H1 (cell line): ENCODE measurements around the gene RBM20. TPM values are rescaled to one million over a fixed set of nuclear protein-coding genes. Genes with fewer than 3 reads are reported as not detected.

Source experiments
- CTCF ChIA-PET: fragments of 300-600 bp; sonication (Branson Sonifier 250); formaldehyde crosslinking; loops from one replicate; lab custom pipeline; 2021; ENCODE audit not compliant: partially characterized antibody; lab: Charles Lee
- POLR2A ChIA-PET: fragments of 300-600 bp; sonication (Branson Sonifier 250); formaldehyde crosslinking; loops from one replicate; lab custom pipeline; 2021; ENCODE audit warnings: inconsistent platforms; ENCODE audit not compliant: partially characterized antibody; lab: Charles Lee
- DNase-seq, 2 experiments: peaks; one replicate each; pipeline versions ENCODE4 v3.0.0 to v3.0.0-alpha.2; 2010 to 2022; ENCODE audit warnings: low spot score in 2 of 2, low read depth in 1 of 2, mixed read lengths in 1 of 2
- FAIRE-seq: peaks from 2 replicates; lab custom pipeline; 2011; peaks lifted over from hg19 to GRCh38; lab: Jason Lieb, UNC
- H2AFZ ChIP-seq: 2 replicates; pipeline ENCODE4 v1.8.1; 2012; ENCODE audit warnings: low read length, inconsistent platforms
- H2AK5ac ChIP-seq: 2 replicates; pipeline ENCODE4 v1.6.1; 2013; ENCODE audit warnings: low read depth, low read length
- H2BK120ac ChIP-seq: replicated peaks from 2 replicates; pipeline ENCODE3; 2013; ENCODE audit warnings: low read depth, low read length, inconsistent platforms
- H2BK12ac ChIP-seq: 2 replicates; pipeline ENCODE4 v1.6.1; 2013; ENCODE audit warnings: low read depth, low read length
- H2BK15ac ChIP-seq: 2 replicates; pipeline ENCODE4 v1.6.1; 2013; ENCODE audit warnings: low read length
- H2BK20ac ChIP-seq: 2 replicates; pipeline ENCODE4 v1.6.1; 2013; ENCODE audit warnings: low read length
- H2BK5ac ChIP-seq: 2 replicates; pipeline ENCODE4 v1.6.1; 2013; ENCODE audit warnings: low read depth, low read length
- H3K14ac ChIP-seq: 2 replicates; pipeline ENCODE4 v1.6.1; 2013; ENCODE audit warnings: inconsistent platforms; ENCODE audit not compliant: insufficient read length
- H3K18ac ChIP-seq: 2 replicates; pipeline ENCODE4 v1.6.1; 2013; ENCODE audit warnings: low read length; ENCODE audit errors: extremely low read depth
- H3K23ac ChIP-seq: 2 replicates; pipeline ENCODE4 v1.6.1; 2013; ENCODE audit warnings: inconsistent platforms; ENCODE audit not compliant: insufficient read length
- H3K23me2 ChIP-seq: 2 replicates; pipeline ENCODE4 v1.6.1; 2013; ENCODE audit warnings: low read depth, low read length
- H3K27ac ChIP-seq: 2 replicates; pipeline ENCODE4 v1.6.1; 2011; ENCODE audit warnings: low read depth, low read length, inconsistent platforms
- H3K27me3 ChIP-seq, 4 experiments: replicated peaks in 1 of 4; 1 replicate in 1 of 4; 2 replicates in 3 of 4; pipeline versions ENCODE4 v1.6.1 to v1.8.1; 2011 to 2013; ENCODE audit warnings: low read length in 3 of 4, mild to moderate bottlenecking in 3 of 4, inconsistent platforms in 2 of 4, mixed read lengths in 2 of 4, moderate library complexity in 1 of 4; ENCODE audit not compliant: control insufficient read depth in 3 of 4, insufficient read depth in 3 of 4; ENCODE audit errors: extremely low read depth in 1 of 4
- H3K36me3 ChIP-seq, 4 experiments: 2 replicates each; pipeline versions ENCODE4 v1.6.1 to v1.8.1; 2011 to 2013; ENCODE audit warnings: mild to moderate bottlenecking in 4 of 4, low read length in 3 of 4, moderate library complexity in 2 of 4, control low read depth in 1 of 4, inconsistent platforms in 1 of 4; ENCODE audit not compliant: insufficient read depth in 4 of 4, control insufficient read depth in 2 of 4
- H3K4ac ChIP-seq: replicated peaks from 2 replicates; pipeline ENCODE3; 2013; ENCODE audit warnings: low read length, low read depth, mixed read lengths, inconsistent platforms; ENCODE audit not compliant: insufficient read length
- H3K4me1 ChIP-seq, 4 experiments: replicated peaks in 1 of 4; 1 replicate in 1 of 4; 2 replicates in 3 of 4; pipeline versions ENCODE4 v1.6.1 to v1.8.1; 2011 to 2013; ENCODE audit warnings: low read length in 3 of 4, inconsistent platforms in 2 of 4, mixed read lengths in 1 of 4; ENCODE audit not compliant: insufficient read depth in 4 of 4, control insufficient read depth in 3 of 4
- H3K4me2 ChIP-seq, 2 experiments: 2 replicates each; pipeline versions ENCODE4 v1.6.1 to v1.8.1; 2011 to 2013; ENCODE audit warnings: low read depth in 2 of 2, low read length in 2 of 2, control low read depth in 1 of 2, inconsistent platforms in 1 of 2, mild to moderate bottlenecking in 1 of 2; ENCODE audit not compliant: insufficient read depth in 1 of 2
- H3K4me3 ChIP-seq, 4 experiments: fragments of 200-600, 300-600 bp in 1 of 4; sonication (generic), shearing (Covaris generic), sonication (Bioruptor Twin) in 1 of 4; 2 replicates each; pipeline versions ENCODE4 v1.5.1 to v1.8.1; 2011 to 2016; ENCODE audit warnings: low read length in 4 of 4, low read depth in 3 of 4, control low read depth in 2 of 4, inconsistent platforms in 2 of 4, mild to moderate bottlenecking in 2 of 4, mixed read lengths in 1 of 4, moderate library complexity in 1 of 4; ENCODE audit not compliant: insufficient read depth in 2 of 4; ENCODE audit errors: extremely low read depth in 1 of 4
- H3K56ac ChIP-seq: replicated peaks from 2 replicates; pipeline ENCODE3; 2013; ENCODE audit warnings: low read depth, mild to moderate bottlenecking, mixed read lengths, low read length, inconsistent platforms; ENCODE audit not compliant: insufficient read length
- H3K79me1 ChIP-seq: 2 replicates; pipeline ENCODE4 v1.6.1; 2013; ENCODE audit warnings: low read depth, low read length, control low read depth
- H3K79me2 ChIP-seq, 2 experiments: 2 replicates each; pipeline versions ENCODE4 v1.6.1 to v1.8.1; 2012 to 2013; ENCODE audit warnings: low read length in 2 of 2, mild to moderate bottlenecking in 2 of 2, inconsistent platforms in 1 of 2; ENCODE audit not compliant: insufficient read depth in 2 of 2, control insufficient read depth in 1 of 2
- H3K9ac ChIP-seq, 4 experiments: replicated peaks in 1 of 4; 1 replicate in 1 of 4; 2 replicates in 3 of 4; pipeline versions ENCODE4 v1.6.1 to v1.8.1; 2011 to 2013; ENCODE audit warnings: low read depth in 3 of 4, low read length in 3 of 4, control low read depth in 2 of 4, mild to moderate bottlenecking in 2 of 4, moderate library complexity in 2 of 4, inconsistent platforms in 1 of 4; ENCODE audit errors: extremely low read depth in 1 of 4
- H3K9me3 ChIP-seq, 2 experiments: 2 replicates each; pipeline versions ENCODE4 v1.6.1 to v1.8.1; 2012 to 2013; ENCODE audit warnings: mild to moderate bottlenecking in 2 of 2, moderate library complexity in 2 of 2, control low read depth in 1 of 2, inconsistent platforms in 1 of 2, low read depth in 1 of 2, low read length in 1 of 2, mixed read lengths in 1 of 2; ENCODE audit not compliant: insufficient read depth in 2 of 2
- H4K20me1 ChIP-seq, 2 experiments: replicated peaks in 1 of 2; 2 replicates each; pipeline versions ENCODE3 to v1.8.1; 2011 to 2013; ENCODE audit warnings: inconsistent platforms in 2 of 2, low read length in 2 of 2, mild to moderate bottlenecking in 1 of 2; ENCODE audit not compliant: insufficient read depth in 2 of 2, control insufficient read depth in 1 of 2
- H4K5ac ChIP-seq: 2 replicates; pipeline ENCODE4 v1.6.1; 2013; ENCODE audit warnings: low read length, low read depth, mixed read lengths, inconsistent platforms; ENCODE audit not compliant: insufficient read length
- H4K8ac ChIP-seq: 2 replicates; pipeline ENCODE4 v1.8.0; 2013; ENCODE audit warnings: mild to moderate bottlenecking, moderate library complexity, low read length, inconsistent platforms; ENCODE audit not compliant: insufficient read depth; ENCODE audit errors: extremely low read depth
- H4K91ac ChIP-seq: replicated peaks from 2 replicates; pipeline ENCODE3; 2013; ENCODE audit warnings: low read length, mixed read lengths, inconsistent platforms; ENCODE audit not compliant: insufficient read length
- BACH1 ChIP-seq: IDR thresholded peaks from 2 replicates; pipeline ENCODE4 v1.6.1; 2012; ENCODE audit warnings: low read length, improper control_type of control experiment
- KDM5A ChIP-seq: fragments of 200-600 bp; IDR thresholded peaks from 2 replicates; pipeline ENCODE4 v1.7.1; 2012; ENCODE audit warnings: mild to moderate bottlenecking, low read length, inconsistent platforms, mixed read lengths
- TEAD4 ChIP-seq: IDR thresholded peaks from 2 replicates; pipeline ENCODE4 v1.6.1; 2012; ENCODE audit warnings: low read depth, low read length, inconsistent platforms, mixed read lengths
- WGBS, 2 experiments: shearing (Covaris generic) in 1 of 2; methylation state at CpG; one replicate each; pipeline versions ENCODE4 v1.1.6 to v1.1.7; 2013 to 2015; ENCODE audit warnings: low lambda C conversion rate in 2 of 2, mixed read lengths in 2 of 2, inconsistent platforms in 1 of 2, low coverage in 1 of 2, missing lambda C conversion rate in 1 of 2; ENCODE audit not compliant: insufficient replicate concordance in 2 of 2, insufficient coverage in 1 of 2, insufficient read length in 1 of 2; ENCODE audit errors: extremely low coverage in 1 of 2, missing lambda C conversion rate in 1 of 2; 5-methylcytosine and 5-hydroxymethylcytosine counted together
- polyA plus RNA-seq, 7 experiments: library from polyadenylated mRNA; depleted of rRNA in 3 of 7; stranded (reverse) in 5 of 7; unstranded in 2 of 7; fragments of >200 nt in 5 of 7; fragments of 200-250 nt in 2 of 7; gene quantifications; 1 replicate in 5 of 7; 2 replicates in 1 of 7; 4 replicates in 1 of 7; pipeline versions ENCODE4 v1.2.1 to v1.2.3, GENCODE V29; 2011 to 2013; ENCODE audit warnings: missing spikeins in 2 of 7, mixed read lengths in 2 of 7
- total RNA-seq: library from RNA; stranded (reverse); fragmentation: NEBNext Ultra II Directional; extraction: Animal tissue kit (Norgen Biotek cat#: 25700); gene quantifications from 2 replicates; pipeline ENCODE4 v1.2.1, GENCODE V29; 2021
- TF ChIP-seq, protein P1 (sequence below): IDR thresholded peaks from 2 replicates; pipeline ENCODE4 v1.6.1; 2012; ENCODE audit warnings: low read length, inconsistent platforms

RBM20 gene
- total and polyA plus RNA-seq, 2 of the 8 experiments (the other 6 are each of a cell fraction or from before 2014, with no cell fraction given): 0.05 to 0.63 TPM

DNA sequence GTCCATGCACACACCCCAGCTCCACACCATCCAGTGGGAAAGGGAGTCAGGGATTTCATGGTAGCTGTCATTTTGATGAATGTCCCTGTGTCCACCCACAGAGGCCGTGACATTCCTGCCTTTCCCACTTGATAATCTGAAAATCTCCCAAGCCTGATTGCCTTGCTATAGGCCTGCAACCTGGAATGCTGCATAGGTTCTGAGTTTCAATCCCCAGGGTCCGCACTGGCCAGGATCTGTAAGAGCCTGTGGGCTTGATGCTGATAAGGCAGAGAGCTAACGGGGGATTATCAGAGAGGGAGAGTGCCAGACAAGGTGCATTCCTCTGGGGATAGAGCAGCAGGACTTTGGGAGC is 57.5 kb downstream of the RBM20 start:
- no peak overlapping the region for H3K27ac ChIP-seq
- no peak for DNase-seq

More for the DNA sequence above, 57.5 kb downstream of the RBM20 start:
- H4K91ac ChIP-seq: no peak overlapping the region
- CTCF ChIA-PET: interaction anchor here (0.6 to 1.6 kb wide), 8 partner anchors 13 to 806 kb away, joined by 3 to 5 read pairs (median 3); no protein-coding TSS in a partner anchor
- no peaks in the 10 kb centered on the region for H3K27me3 ChIP-seq
- peaks cover 0 to 2% (median 0%) of the 10 kb centered on the region in 4 experiments; a peak in 5 of 7 replicates for H3K4me1 ChIP-seq
- H4K5ac ChIP-seq: no peak overlapping the region
- H3K23me2 ChIP-seq: no peaks in the 10 kb centered on the region
- no peak overlapping the region for H3K56ac ChIP-seq
- H3K79me1 ChIP-seq: no peaks in the 10 kb centered on the region
- H3K9me3 ChIP-seq: no peaks in the 10 kb centered on the region
- no peak overlapping the region for H3K4ac ChIP-seq
- H3K36me3 ChIP-seq: no peaks in the 10 kb centered on the region
- peak overlapping the region; percentile 29; the same call in 1 of the 2 replicates for H2BK12ac ChIP-seq
- H3K18ac ChIP-seq: no peak overlapping the region
- TF ChIP-seq KDM5A (no peak), BACH1 (no peak), TEAD4 (0 out of 2 replicates have a peak, but pooled peaks have one; percentile 3)
- TF ChIP-seq, protein P1, sequence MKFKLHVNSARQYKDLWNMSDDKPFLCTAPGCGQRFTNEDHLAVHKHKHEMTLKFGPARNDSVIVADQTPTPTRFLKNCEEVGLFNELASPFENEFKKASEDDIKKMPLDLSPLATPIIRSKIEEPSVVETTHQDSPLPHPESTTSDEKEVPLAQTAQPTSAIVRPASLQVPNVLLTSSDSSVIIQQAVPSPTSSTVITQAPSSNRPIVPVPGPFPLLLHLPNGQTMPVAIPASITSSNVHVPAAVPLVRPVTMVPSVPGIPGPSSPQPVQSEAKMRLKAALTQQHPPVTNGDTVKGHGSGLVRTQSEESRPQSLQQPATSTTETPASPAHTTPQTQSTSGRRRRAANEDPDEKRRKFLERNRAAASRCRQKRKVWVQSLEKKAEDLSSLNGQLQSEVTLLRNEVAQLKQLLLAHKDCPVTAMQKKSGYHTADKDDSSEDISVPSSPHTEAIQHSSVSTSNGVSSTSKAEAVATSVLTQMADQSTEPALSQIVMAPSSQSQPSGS: no peak
- TF ChIP-seq, all 59 proteins: peak for 1
- Histone ChIP-seq H2BK20ac (0 out of 2 replicates have a peak overlapping the region, but pooled peaks have one; percentile 21), H3K4me3 (no peak overlapping the region), H3K14ac (no peak overlapping the region), H2BK15ac (no peak overlapping the region), H2AK5ac (no peak overlapping the region), H2BK120ac (peak overlapping the region; percentile 3), H3K4me2 (no peak overlapping the region), H2BK5ac (no peak overlapping the region), H4K8ac (no peak overlapping the region), H2AFZ (peak overlapping the region; percentile 82), H3K79me2 (no peaks in the 10 kb centered on the region), H3K23ac (no peak overlapping the region), H4K20me1 (no peaks in the 10 kb centered on the region), H3K9ac (no peak overlapping the region)
- POLR2A ChIA-PET: no interaction called here
- no peak for FAIRE-seq
- WGBS, 2 experiments: 58% methylated on average over 3 of the region's 3 CpGs; no CpG with 5 or more reads in 1 of the 2 experiments
